Stimulated activated naive CD4-positive, alpha-beta T cell (primary cell): ENCODE measurements around the gene ACSS1.

Experiments
- DNase-seq, 6 experiments: peaks; one replicate each; lab custom pipeline; 2025; lab: John Stamatoyannopoulos, UW

The ACSS1 gene

GRCh38 chr20:24970754-24971153, 87.2 kb downstream of the ACSS1 start:
- no peak for DNase-seq

- no peak for DNase-seq
Measured at GRCh38 chr20:24970030-24970553, 87.8 kb downstream of the ACSS1 start.

GRCh38 chr20:24969186-24970029, 88.5 kb downstream of the ACSS1 start:
- DNase-seq, result no peak

- no peak for DNase-seq
Measured at GRCh38 chr20:24968278-24968800, 89.6 kb downstream of the ACSS1 start.

GRCh38 chr20:24966317-24967012, 91.5 kb downstream of the ACSS1 start:
- no peak for DNase-seq

GRCh38 chr20:24965065-24965919, 92.6 kb downstream of the ACSS1 start:
- DNase-seq, result no peak

- DNase-seq, result no peak
Measured at GRCh38 chr20:24964506-24964840, 93.5 kb downstream of the ACSS1 start.

- no peak for DNase-seq
Measured at GRCh38 chr20:24963672-24964505, 94.0 kb downstream of the ACSS1 start.

GRCh38 chr20:24962510-24962909, 95.4 kb downstream of the ACSS1 start:
- DNase-seq, result no peak

- no peak for DNase-seq
Measured at GRCh38 chr20:24962182-24962492, 95.8 kb downstream of the ACSS1 start.

GRCh38 chr20:24961384-24962181, 96.4 kb downstream of the ACSS1 start:
- DNase-seq, result no peak

GRCh38 chr20:24960861-24961260, 97.1 kb downstream of the ACSS1 start:
- DNase-seq, result no peak

- no peak for DNase-seq
Measured at GRCh38 chr20:24960302-24960801, 97.6 kb downstream of the ACSS1 start.

GRCh38 chr20:24959591-24960301, 98.2 kb downstream of the ACSS1 start:
- no peak for DNase-seq

GRCh38 chr20:24958506-24959385, 99.2 kb downstream of the ACSS1 start:
- no peak for DNase-seq

- no peak for DNase-seq
Measured at GRCh38 chr20:24957326-24958016, 100.5 kb downstream of the ACSS1 start.
